COLO829 (cell line): ENCODE results near the gene MBD3.
"Not testable (repeated sequence)": the region's sequence is repeated elsewhere in the genome, so short reads cannot be mapped to it uniquely, and the experiment has no call there.

Experiments
- DNase-seq: peaks from one replicate; pipeline ENCODE4 v3.0.0; 2012; ENCODE audit warnings: low spot score

MBD3 gene

DNA sequence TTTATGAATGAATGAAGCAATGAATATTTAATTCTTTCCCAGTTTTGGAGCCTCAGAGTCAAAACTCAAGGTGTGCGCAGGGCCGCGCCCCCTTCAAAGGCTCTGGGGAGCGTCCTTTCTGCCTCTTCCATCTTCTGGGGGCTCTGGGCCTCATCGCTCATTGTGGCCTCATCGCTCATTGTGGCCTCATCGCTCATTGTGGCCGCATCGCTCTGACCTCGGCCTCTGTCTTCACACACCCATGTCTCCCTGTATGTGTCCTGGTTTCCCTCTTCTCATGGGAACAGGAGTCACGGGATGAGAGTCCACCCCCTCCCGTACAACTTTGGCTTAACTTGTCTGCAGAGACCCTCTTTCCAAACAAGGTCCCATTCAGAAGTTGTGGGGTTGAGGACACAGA is 21.3 kb downstream of the MBD3 start:
- DNase-seq, result peak; percentile 32

- no peak for DNase-seq
These were observed 21.8 kb downstream of the MBD3 start for GRCh38 chr19:1570836-1571235.

GRCh38 chr19:1569997-1570396 is 22.7 kb downstream of the MBD3 start:
- no peak for DNase-seq

DNA sequence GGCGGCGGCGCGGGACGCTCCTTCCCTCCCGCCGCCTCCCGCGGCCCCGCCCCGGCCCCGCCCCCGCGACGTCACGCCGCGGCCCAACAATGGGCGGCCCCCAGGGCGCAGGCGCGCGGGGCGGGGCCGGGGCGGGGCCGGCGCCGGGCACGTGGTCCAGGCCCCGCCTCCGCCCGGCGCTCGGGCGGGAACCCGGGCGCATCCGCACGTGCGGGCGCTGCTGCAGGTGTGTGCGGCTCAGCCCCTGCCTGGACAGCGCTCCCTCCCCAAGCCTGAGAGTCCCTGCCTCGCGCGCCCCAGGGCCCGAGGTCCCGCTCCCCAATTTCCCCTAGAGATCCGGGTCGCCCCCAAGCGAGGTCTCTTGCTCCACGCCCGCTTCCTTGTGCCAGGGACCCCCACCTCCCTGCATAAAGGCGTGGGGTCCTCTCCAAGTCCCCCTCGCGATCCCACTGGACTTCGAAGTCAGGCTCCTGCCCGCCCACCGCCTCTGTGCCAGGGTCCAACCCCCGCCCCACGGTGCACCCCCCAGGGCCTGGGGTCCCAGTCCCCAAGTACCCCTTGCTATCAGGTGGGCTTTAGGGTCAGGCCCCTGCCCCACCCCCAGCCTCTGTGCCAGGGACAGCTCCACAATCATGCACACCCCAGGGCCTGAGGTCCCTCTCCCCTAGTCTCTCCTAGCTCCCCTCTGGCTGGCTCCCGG is 24.2 kb downstream of the MBD3 start, which contains the start of gene MEX3D:
TSS of gene MEX3D (minus strand) at position 6 of the 700 bp plus-strand sequence. CDS start 267 bp downstream, outside the sequence.
- DNase-seq, result peak; percentile 89

DNA sequence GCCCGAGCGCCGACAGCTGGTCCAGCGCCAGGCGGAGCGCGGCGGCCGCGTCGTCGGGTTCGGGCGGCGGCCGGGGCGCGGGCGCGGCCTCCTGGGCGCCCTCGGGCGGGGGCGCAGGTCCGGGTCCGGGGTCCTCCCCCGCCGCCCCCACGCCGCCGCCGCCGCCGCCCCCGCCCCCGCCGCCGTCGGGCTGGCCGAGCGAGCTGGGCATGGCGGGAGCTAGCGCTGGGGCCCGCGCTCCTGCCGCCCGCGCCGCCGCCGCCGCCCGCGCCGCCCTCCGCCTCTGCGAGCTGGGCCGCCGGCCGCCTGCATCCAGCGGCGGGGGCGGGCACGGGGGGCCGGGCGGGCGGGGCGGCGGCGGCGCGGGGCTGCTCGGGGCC is 24.8 kb downstream of the MBD3 start:
- no peak for DNase-seq

DNA sequence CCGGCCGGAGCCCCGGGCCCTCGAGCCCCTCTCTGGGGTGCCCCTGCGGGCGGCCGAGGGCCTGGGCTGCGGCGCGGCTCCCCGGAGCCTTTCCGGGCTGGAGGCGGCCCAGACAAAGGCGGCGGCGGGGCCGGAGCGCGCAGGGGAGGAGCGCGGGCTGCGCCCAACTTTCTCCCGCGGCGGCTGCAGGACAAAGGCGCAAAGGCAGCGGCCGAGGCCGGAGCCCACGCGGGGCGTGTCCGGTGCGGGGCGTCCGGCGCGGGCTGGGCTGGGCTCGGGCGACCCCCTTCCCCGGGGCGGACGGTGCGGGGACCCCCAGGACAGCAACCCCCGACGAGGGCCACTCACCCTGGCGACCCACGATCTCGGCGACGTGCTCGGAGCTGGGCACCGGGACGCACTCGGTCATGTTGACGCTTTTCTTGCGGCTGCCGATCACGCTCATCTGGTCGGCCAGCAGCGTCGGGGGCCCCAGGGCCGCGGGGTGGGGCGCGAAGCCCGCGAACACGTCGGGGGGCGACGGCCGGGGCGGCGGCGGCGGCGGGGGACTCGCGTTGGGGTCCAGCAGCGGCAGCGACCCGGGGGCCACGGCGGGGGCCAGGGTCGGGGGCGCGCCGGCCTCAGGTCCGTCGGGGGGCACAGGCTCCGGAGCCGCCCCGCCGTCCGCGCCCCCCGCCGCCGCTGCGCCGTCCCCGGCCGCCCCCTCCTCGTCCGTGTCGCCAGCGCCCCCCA is 25.4 kb downstream of the MBD3 start:
- no peak for DNase-seq

GRCh38 chr19:1566392-1567115 is 26.1 kb downstream of the MBD3 start:
- DNase-seq, result no peak

DNA sequence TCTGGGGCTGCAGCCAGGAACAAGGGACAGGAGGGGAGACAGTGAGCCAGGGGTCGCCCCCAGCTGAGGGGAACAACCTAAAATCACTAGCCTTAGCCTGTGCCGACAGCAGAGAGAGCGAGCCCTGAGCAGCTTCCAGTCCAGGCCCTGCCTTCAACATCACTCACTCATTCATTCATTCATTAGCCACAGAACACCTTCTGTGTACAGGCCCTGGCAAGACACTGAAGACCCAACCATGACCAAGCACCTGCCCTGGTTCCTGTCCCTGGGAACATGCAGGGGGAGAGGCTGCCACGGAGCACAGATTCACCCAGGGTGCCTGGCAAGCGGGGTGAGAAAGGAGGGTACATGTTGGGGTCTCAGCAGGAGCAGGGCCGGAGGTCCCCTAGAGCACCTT is 29.4 kb downstream of the MBD3 start:
- DNase-seq, result no peak

- no peak for DNase-seq
These were observed 31.3 kb downstream of the MBD3 start for GRCh38 chr19:1561236-1561842.

GRCh38 chr19:1560286-1560882 is 32.3 kb downstream of the MBD3 start:
- no peak for DNase-seq

- DNase-seq, result no peak
These were observed 34.1 kb downstream of the MBD3 start for GRCh38 chr19:1558552-1558951.

DNA sequence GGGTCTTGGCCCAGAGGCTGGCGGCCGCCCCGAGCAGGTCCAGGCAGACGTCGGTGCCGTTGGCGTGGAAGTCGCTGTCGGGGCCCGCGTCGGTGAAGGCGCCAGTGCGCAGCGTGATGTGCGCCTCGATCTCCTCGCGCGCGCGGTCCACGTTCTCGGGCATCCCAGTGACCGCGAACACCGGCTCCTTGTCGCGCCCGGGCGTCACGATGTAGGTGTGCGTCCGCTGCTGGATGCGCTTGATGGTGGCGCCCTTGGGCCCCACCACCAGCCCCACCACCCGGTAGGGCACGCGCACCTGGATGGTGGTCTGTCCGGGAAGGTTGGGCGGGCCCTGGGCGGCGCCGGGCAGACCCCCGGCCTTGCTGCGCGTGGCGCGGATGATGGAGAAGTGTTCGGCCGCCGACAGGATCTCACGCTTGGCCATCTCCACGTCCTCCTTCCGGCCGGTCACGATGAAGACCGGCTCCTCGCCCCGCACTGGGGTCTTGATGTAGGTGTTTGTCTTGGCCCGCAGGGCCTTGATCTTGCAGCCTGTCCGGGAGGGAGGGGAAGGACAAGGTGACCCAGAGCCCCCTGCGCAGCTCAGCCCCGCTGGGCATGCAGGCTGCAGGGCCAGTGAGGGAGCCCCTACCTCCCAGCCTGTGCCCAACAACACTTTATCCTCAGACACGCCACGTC is 36.1 kb downstream of the MBD3 start:
- no peak for DNase-seq

DNA sequence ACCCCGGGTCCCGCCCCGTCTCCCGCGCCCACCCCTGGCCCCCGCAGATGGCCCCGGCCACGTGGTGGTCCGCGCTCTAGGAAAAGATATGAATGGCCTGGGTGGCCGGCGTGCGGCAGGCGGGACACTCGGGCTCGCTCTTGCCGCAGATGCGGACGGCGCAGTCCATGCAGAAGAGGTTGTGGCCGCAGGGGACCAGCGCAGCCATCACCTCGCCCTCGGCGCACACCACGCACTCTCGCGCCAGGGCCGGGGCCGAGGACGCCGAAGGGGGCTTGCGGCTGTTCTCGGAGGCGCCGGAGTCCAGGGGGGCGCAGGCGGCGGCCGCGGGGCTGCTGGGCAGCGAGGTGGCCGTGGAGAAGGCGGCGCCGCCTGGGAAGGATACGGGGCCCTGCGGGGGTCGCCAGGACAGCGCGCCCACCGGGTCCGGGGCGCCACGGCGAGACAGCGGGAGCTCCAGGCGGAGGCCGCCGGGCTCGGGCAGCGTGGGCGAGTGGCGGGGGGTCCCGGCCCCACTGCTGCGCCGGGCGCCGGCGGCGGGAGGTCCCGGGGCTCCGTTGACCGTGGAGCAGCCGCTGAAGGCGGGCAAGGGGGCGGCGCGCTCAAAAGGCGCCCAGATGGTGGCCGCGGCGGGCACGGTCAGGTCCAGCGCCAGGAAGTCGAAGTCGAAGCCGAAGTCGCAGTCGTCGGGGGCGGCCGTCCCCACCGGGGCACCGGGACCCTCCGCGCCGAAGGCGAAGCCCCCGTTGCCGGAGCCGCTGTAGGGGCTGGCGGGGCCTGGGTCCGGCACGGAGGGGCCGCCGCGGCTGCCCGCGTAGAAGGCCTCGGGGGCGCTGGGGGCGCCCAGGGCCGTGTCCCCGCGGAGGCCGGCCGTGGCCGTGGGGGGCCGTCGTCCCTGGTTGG is 36.9 kb downstream of the MBD3 start:
- no peak for DNase-seq

DNA sequence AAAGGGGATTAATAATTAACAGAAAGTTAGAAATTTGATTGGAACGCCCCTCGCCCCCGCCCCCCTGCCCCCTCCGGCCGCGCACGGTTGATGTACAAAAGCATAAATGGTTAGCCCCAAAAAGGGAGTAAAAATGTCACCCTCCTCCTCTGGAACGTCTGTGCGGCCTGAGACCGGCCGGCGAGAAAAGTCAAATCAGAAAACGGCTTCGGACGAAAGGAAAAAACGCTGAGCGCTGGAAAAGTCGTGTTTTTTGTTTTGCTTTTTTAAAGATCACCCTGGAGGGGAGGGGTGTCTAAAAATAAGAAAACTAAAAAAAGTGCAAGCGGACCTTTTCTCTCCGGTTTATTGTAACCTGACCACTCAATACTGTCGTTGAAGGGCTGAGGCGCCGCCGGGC is 37.7 kb downstream of the MBD3 start:
- DNase-seq, result no peak

DNA sequence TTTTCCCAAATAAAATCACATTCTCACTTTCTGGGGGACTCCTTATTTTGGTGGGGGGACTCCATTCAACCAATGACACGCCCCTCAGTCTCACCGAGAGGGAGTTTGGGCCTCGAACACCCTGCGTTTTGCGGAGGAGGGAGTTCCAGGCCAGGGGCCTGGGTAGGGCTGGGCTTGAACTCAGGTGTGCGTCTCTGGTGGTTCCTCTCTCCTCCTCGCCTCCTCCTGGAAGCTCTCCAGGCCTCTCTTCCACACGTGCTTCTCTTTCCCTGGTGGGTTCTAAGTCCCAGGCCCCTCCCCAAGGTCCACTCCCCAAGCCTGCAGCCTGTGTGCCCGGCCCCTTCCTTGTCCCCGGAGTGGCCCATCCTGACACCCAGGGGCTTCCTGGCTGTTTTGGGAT is 39.2 kb downstream of the MBD3 start:
- no peak for DNase-seq

GRCh38 chr19:1551068-1552040 is 41.3 kb downstream of the MBD3 start:
- DNase-seq, result no peak

GRCh38 chr19:1549332-1549945 is 43.2 kb downstream of the MBD3 start:
- DNase-seq, result no peak

DNA sequence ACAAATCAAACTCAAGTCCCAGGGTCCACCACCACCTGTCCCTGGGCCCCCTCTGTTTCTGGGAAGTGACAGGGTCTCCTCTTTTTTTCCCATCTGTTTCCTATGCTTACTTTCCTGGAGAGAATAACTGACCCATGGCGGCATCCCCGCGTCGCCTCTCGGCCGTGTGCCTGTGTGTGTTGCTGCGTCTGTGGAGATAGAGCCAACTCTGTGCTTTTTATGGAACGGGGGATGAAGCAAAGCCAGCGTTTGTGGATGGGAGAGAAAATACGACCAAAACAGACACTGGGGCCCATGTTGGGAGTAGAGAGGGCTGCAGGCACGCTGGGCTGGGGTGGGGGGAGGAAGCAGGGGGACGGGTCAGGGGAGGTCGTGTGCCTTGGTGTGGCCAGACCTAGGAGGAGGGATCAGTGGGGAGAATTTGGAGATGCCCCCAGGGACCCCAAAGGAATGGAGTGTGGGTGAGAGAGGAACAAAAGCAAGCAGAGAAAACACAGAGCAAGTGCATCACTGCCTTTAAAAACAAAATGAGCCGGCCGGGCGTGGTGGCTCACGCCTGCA is 52.2 kb downstream of the MBD3 start:
- DNase-seq, result no peak

DNA sequence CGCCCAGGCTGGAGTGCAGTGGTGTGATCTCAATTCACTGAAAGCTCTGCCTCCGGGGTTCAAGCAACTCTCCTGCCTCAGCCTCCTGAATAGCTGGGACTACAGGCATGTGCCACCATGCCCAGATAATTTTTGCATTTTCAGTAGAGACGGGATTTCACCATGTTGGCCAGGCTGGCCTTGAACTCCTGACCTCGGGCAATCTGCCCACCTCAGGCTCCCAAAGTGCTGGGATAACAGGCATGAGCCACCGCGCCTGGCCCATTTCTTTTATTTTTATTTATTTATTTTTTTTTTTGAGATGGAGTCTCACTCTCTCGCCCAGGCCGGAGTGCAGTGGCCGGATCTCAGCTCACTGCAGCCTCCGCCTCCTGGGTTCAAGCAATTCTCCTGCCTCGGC is 52.9 kb downstream of the MBD3 start:
- not testable (repeated sequence) for DNase-seq
